DMS114 treated with DMSO at 0.1 percent for 48 hours (cell line): ENCODE data around the gene RPH3AL.
"Not testable (repeated sequence)": the region's sequence is repeated elsewhere in the genome, so short reads cannot be mapped to it uniquely, and the experiment has no call there.

Experiments
- DNase-seq: peaks from one replicate; lab custom pipeline; 2025; ENCODE audit not compliant: unreplicated experiment; lab: John Stamatoyannopoulos, UW

The RPH3AL gene

GRCh38 chr17:245611-246010 lies 107.0 kb downstream of the RPH3AL start:
- DNase-seq = no peak

GRCh38 chr17:245020-245419 lies 107.6 kb downstream of the RPH3AL start:
- DNase-seq = no peak

- not testable (repeated sequence) for DNase-seq
Measured at GRCh38 chr17:243924-244323, 108.7 kb downstream of the RPH3AL start.

- DNase-seq = no peak
Measured at GRCh38 chr17:238964-239259, 113.7 kb downstream of the RPH3AL start.

- no peak for DNase-seq
Measured at GRCh38 chr17:238071-238963, 114.3 kb downstream of the RPH3AL start.

- no peak for DNase-seq
Measured at GRCh38 chr17:237406-237955, 115.1 kb downstream of the RPH3AL start.

- no peak for DNase-seq
Measured at GRCh38 chr17:236641-237405, 115.8 kb downstream of the RPH3AL start.

GRCh38 chr17:235831-236640 lies 116.6 kb downstream of the RPH3AL start:
- DNase-seq = no peak

GRCh38 chr17:234994-235830 lies 117.4 kb downstream of the RPH3AL start:
- DNase-seq = not testable (repeated sequence)

GRCh38 chr17:234163-234993 lies 118.2 kb downstream of the RPH3AL start:
- not testable (repeated sequence) for DNase-seq

GRCh38 chr17:233473-233941 lies 119.1 kb downstream of the RPH3AL start:
- no peak for DNase-seq

GRCh38 chr17:231966-232807 lies 120.4 kb downstream of the RPH3AL start:
- DNase-seq = no peak

GRCh38 chr17:231191-231965 lies 121.2 kb downstream of the RPH3AL start:
- no peak for DNase-seq

- no peak for DNase-seq
Measured at GRCh38 chr17:230395-230770, 122.2 kb downstream of the RPH3AL start.

GRCh38 chr17:229709-230394 lies 122.8 kb downstream of the RPH3AL start:
- no peak for DNase-seq

- no peak for DNase-seq
Measured at GRCh38 chr17:228951-229708, 123.5 kb downstream of the RPH3AL start.
